ENCODE results near the gene ZNF611. TPM values are rescaled to one million over a fixed set of nuclear protein-coding genes. Genes with fewer than 3 reads are reported as not detected.

The ZNF611 gene
- total RNA-seq, 1 experiment from 2014 or later: 22.4 TPM

GRCh38 chr19:52658595-52658994 lies 76.2 kb downstream of the ZNF611 start:
- TF ChIP-seq HMGXB4 (CRISPR knock-in tag; IDR thresholded peaks at IDR 0.05): no peak
- TF ChIP-seq TEAD1 (CRISPR knock-in tag; IDR thresholded peaks at IDR 0.05): no peak
- peaks cover 15% of the 10 kb centered on the region for H3K36me3 Mint-ChIP-seq
- DNase-seq (ENCODE audit: low spot score) (no peak), ATAC-seq (peak; percentile 63)
- peaks cover 23% of the 10 kb centered on the region for H3K27me3 Mint-ChIP-seq (ENCODE audit: low read depth)
- ChIA-PET POLR2A (no interaction called here), CTCF (interaction anchor here (0.9 to 1.5 kb wide), 7 partner anchors 9 to 315 kb away, joined by 3 to 4 read pairs (median 3); no protein-coding TSS in a partner anchor)
- H3K4me3 Mint-ChIP-seq: no peak overlapping the region
- H3K9me3 Mint-ChIP-seq: no peaks in the 10 kb centered on the region
- H3K27ac Mint-ChIP-seq: no peak overlapping the region; the same call in 1 of the 2 replicates
- peaks cover 12% of the 10 kb centered on the region for H3K4me1 Mint-ChIP-seq

GRCh38 chr19:52653161-52653560 lies 81.7 kb downstream of the ZNF611 start:
- DNase-seq (ENCODE audit: low spot score): no peak
- ChIA-PET CTCF (no interaction called here), POLR2A (no interaction called here)
- Mint-ChIP-seq H3K36me3 (peaks cover 30% of the 10 kb centered on the region), H3K4me1 (no peaks in the 10 kb centered on the region), H3K9me3 (no peaks in the 10 kb centered on the region), H3K27me3 (ENCODE audit: low read depth) (peaks cover 7% of the 10 kb centered on the region), H3K27ac (no peak overlapping the region), H3K4me3 (no peak overlapping the region)
- no peak for ATAC-seq
- no peak for TF ChIP-seq PRDM15 (CRISPR knock-in tag; IDR thresholded peaks at IDR 0.05)
- no peak for TF ChIP-seq FOXP4 (CRISPR knock-in tag; IDR thresholded peaks at IDR 0.05)
- no peak for TF ChIP-seq RELA (CRISPR knock-in tag; IDR thresholded peaks at IDR 0.05; ENCODE audit: borderline replicate concordance)
- TF ChIP-seq PRRX2 (CRISPR knock-in tag; IDR thresholded peaks at IDR 0.05): no peak
- no peak for TF ChIP-seq ZSCAN18 (CRISPR knock-in tag; IDR thresholded peaks at IDR 0.05)
- TF ChIP-seq FOXP1 (CRISPR knock-in tag; IDR thresholded peaks at IDR 0.05; ENCODE audit: borderline replicate concordance): no peak
- no peak for TF ChIP-seq E2F5 (CRISPR knock-in tag; IDR thresholded peaks at IDR 0.05)
- no peak for TF ChIP-seq ATF3 (CRISPR knock-in tag; conservative IDR thresholded peaks at IDR 0.05)
- TF ChIP-seq NR1H2 (CRISPR knock-in tag; IDR thresholded peaks at IDR 0.05): no peak
- no peak for TF ChIP-seq ZNF232 (CRISPR knock-in tag; IDR thresholded peaks at IDR 0.05)
- TF ChIP-seq ATF2 (CRISPR knock-in tag; IDR thresholded peaks at IDR 0.05; ENCODE audit: borderline replicate concordance, low read depth): no peak

Other genes starting within 250 kb of the ZNF611 start
- 47.1 to 59.2 TPM (median 49.2 TPM) in 3 replicates for gene ZNF808, start 207.4 kb downstream of the ZNF611 start, total RNA-seq (2021)
- gene ZNF701, start 164.8 kb downstream of the ZNF611 start, total RNA-seq (2021): 34.6 to 40.3 TPM (median 35.0 TPM) in 3 replicates
- 32.5 to 36.4 TPM (median 34.1 TPM) in 3 replicates for gene ZNF83, start 96.7 kb downstream of the ZNF611 start, total RNA-seq (2021)
- gene ZNF600, start 51.7 kb upstream of the ZNF611 start, total RNA-seq (2021): 11.7 to 13.4 TPM (median 13.2 TPM) in 3 replicates
- gene ZNF28, start 86.6 kb upstream of the ZNF611 start, total RNA-seq (2021): 25.7 to 26.7 TPM (median 26.1 TPM) in 3 replicates
- 26.9 to 32.0 TPM (median 29.5 TPM) in 3 replicates for gene ZNF468, start 122.6 kb upstream of the ZNF611 start, total RNA-seq (2021)
- 23.7 to 25.4 TPM (median 23.8 TPM) in 3 replicates for gene ZNF320, start 162.6 kb upstream of the ZNF611 start, total RNA-seq (2021)
- 7.6 to 9.8 TPM (median 7.8 TPM) in 3 replicates for gene ZNF888, start 188.4 kb upstream of the ZNF611 start, total RNA-seq (2021)
- gene ZNF816, start 227.8 kb upstream of the ZNF611 start, total RNA-seq (2021): 10.8 to 15.3 TPM (median 12.4 TPM) in 3 replicates

Data from WTC11 (cell line).